Measurements from ENCODE around the gene CCNG2. TPM values are rescaled to one million over a fixed set of nuclear protein-coding genes. Genes with fewer than 3 reads are reported as not detected.

Gene CCNG2
- total RNA-seq, 2 donors from 2014 or later = 61.3 to 106 TPM

DNA sequence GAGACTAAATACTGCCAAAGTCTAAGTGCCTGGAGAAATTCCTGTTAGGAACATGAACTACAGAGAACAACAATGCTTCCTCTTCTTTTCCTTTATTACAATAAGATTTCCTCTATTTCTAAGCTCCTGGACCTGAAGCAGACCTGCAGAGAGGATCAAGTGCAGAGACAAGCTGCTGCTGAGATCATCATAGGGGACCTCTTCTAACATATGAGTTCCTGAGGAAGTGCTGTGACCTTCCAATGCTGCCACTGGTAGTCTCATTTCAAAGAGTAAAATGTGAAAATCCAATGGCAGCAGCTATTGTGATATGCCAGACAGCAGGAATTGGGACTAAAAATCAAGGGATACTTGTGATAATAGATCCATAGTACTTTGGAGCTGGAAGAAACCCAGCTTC is 28.0 kb downstream of the CCNG2 start:
- no peak for TF ChIP-seq POLR2AphosphoS5 (IDR thresholded peaks at IDR 0.05)
- TF ChIP-seq POLR2A (IDR thresholded peaks at IDR 0.05) = no peak
- TF ChIP-seq CTCF (IDR thresholded peaks at IDR 0.05) = no peak
- intact Hi-C loops (cut with DNase I) = no loop called here
- Histone ChIP-seq H3K27me3 (replicated peaks; ENCODE audit: insufficient read depth) (no peaks in the 10 kb centered on the region), H3K27ac (no peak overlapping the region), H3K36me3 (no peaks in the 10 kb centered on the region), H3K9me3 (no peaks in the 10 kb centered on the region), H3K4me3 (no peak overlapping the region), H3K4me1 (replicated peaks) (no peaks in the 10 kb centered on the region)
- no peak for DNase-seq (ENCODE audit: low spot score)

DNA sequence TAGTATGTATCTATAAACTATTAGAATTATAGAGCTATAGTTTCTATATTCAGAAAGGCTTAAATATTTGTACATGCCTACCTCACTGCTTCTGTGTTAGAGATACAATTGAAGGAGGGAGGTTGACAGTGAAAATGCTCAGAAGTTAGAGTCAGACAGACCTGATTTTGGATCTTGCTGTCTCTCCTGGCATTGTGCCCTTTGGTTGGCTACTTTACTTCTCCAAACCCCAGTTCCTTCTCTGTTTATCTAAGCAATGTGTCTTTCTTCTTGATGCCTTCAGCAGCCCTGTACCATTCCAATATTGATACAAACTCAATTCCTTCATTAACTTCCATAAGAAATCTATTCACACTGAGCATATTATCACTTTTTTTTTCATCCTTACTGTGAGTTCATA is 28.7 kb downstream of the CCNG2 start:
- TF ChIP-seq CTCF (IDR thresholded peaks at IDR 0.05) = no peak
- TF ChIP-seq POLR2AphosphoS5 (IDR thresholded peaks at IDR 0.05) = no peak
- TF ChIP-seq POLR2A (IDR thresholded peaks at IDR 0.05) = no peak
- DNase-seq (ENCODE audit: low spot score) = no peak
- H3K27ac ChIP-seq = no peak overlapping the region
- no peaks in the 10 kb centered on the region for H3K9me3 ChIP-seq
- no peaks in the 10 kb centered on the region for H3K4me1 ChIP-seq (replicated peaks)
- no peaks in the 10 kb centered on the region for H3K27me3 ChIP-seq (replicated peaks; ENCODE audit: insufficient read depth)
- H3K4me3 ChIP-seq = no peak overlapping the region
- intact Hi-C loops (cut with DNase I) = no loop called here
- H3K36me3 ChIP-seq = no peaks in the 10 kb centered on the region

GRCh38 chr4:77187322-77187721 is 30.3 kb downstream of the CCNG2 start:
- no peaks in the 10 kb centered on the region for H3K4me1 ChIP-seq (replicated peaks)
- no peaks in the 10 kb centered on the region for H3K36me3 ChIP-seq
- no peaks in the 10 kb centered on the region for H3K9me3 ChIP-seq
- no peaks in the 10 kb centered on the region for H3K27me3 ChIP-seq (replicated peaks; ENCODE audit: insufficient read depth)
- intact Hi-C loops (cut with DNase I) = no loop called here
- no peak overlapping the region for H3K27ac ChIP-seq
- WGBS = 65% methylated on average over 2 of the region's 2 CpGs
- no peak overlapping the region for H3K4me3 ChIP-seq
- DNase-seq (ENCODE audit: low spot score) = no peak
- TF ChIP-seq CTCF (IDR thresholded peaks at IDR 0.05) (no peak), POLR2A (IDR thresholded peaks at IDR 0.05) (no peak), POLR2AphosphoS5 (IDR thresholded peaks at IDR 0.05) (no peak)

GRCh38 chr4:77188498-77189220 is 31.7 kb downstream of the CCNG2 start:
- no peak for DNase-seq (ENCODE audit: low spot score)
- Histone ChIP-seq H3K27me3 (replicated peaks; ENCODE audit: insufficient read depth) (no peaks in the 10 kb centered on the region), H3K4me3 (no peak overlapping the region), H3K27ac (no peak overlapping the region), H3K36me3 (no peaks in the 10 kb centered on the region), H3K9me3 (no peaks in the 10 kb centered on the region), H3K4me1 (replicated peaks) (no peaks in the 10 kb centered on the region)
- 74% methylated on average over 9 of the region's 9 CpGs for WGBS
- TF ChIP-seq POLR2A (IDR thresholded peaks at IDR 0.05) (no peak), POLR2AphosphoS5 (IDR thresholded peaks at IDR 0.05) (no peak), CTCF (IDR thresholded peaks at IDR 0.05) (no peak)
- intact Hi-C loops (cut with DNase I) = no loop called here

DNA sequence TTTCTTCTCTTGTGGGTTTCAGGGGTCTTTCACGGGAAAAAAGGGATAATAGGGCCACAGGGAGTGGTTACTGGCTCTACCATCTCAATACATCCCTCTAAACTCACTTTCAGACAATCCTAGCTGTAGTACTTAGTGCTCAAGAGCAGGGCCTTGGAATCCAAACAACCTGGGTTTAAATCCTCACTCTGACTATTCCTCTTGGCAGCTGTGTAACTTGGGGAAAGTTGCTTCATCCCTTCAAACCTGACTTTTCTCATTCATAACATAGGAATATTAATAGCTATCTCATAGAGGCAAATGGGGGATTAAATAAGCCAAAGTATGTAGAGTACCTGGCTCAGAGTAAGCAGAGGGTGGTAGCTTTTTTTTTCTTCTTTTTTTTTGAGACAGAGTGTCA is 32.4 kb downstream of the CCNG2 start:
- Histone ChIP-seq H3K27me3 (replicated peaks; ENCODE audit: insufficient read depth) (no peaks in the 10 kb centered on the region), H3K4me1 (replicated peaks) (no peaks in the 10 kb centered on the region), H3K9me3 (no peaks in the 10 kb centered on the region), H3K4me3 (no peak overlapping the region), H3K27ac (no peak overlapping the region), H3K36me3 (no peaks in the 10 kb centered on the region)
- 77% methylated on average over 1 of the region's 1 CpG for WGBS
- intact Hi-C loops (cut with DNase I) = no loop called here
- TF ChIP-seq POLR2AphosphoS5 (IDR thresholded peaks at IDR 0.05) (no peak), CTCF (IDR thresholded peaks at IDR 0.05) (no peak), POLR2A (IDR thresholded peaks at IDR 0.05) (no peak)
- DNase-seq (ENCODE audit: low spot score) = no peak
